ENCODE measurements around the gene PPP2R2C.

The PPP2R2C gene

DNA sequence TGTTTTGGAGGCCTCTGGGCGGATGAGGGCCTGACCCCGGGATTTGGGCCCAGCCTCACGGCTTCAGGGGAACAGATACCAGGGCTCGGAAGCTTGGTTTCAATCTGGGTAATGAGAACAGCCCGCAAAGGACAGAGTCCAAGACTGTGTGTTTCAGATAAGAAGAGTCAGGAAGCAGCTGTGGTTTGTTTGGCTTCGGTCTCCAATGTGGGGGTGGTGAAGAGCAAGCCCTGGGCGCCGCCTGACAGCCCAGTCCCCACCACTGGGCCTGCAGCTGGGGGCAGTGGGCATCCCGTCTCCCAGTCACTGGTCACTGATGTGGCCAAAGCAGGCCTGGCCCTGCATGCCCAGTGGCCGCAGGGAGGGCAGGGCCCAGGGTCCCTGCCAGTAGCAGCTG, 193.6 kb downstream of the PPP2R2C start:
- no peak for DNase-seq

DNA sequence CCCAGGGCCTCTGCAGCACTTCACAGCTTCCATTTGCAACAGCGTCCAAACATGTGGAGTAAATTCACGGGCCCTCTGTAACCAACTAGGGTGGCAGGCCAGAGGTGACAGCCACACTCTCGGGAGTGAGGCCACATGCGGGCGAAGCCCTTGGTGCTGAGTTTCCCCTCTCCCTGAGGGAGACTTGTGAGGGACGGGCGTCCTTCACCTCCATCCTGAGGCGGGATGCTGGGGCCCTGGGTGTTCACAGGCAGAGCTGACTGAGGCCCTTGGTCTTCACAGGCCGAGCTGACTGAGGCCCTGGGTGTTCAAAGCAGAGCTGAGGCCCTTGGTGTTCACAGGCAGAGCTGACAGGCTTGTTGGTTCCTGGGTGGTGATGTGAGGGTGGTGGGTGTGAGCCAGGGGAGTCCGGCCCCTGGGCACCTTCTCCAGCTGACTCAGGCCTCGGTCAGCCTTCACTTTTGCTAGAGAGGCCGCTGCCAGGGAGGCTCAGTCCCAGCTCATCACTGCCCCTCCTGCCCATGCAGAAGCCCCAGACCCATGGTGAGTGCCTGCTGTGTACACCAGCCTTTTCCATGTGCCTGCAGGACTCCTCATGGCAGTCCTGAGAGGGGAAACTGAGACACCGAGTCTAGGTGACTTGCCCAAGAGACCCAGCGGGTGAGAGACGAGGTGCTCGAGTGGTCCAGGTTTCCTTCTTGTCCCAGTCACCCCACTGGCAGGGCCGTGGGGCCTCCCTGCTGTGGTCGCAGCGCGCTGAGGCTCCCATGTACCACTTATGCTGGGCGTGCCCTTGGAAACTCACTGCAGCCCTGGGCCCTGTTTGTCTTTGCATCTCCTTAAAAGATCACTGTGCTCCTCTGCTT, 194.2 kb downstream of the PPP2R2C start:
- DNase-seq, result no peak

DNA sequence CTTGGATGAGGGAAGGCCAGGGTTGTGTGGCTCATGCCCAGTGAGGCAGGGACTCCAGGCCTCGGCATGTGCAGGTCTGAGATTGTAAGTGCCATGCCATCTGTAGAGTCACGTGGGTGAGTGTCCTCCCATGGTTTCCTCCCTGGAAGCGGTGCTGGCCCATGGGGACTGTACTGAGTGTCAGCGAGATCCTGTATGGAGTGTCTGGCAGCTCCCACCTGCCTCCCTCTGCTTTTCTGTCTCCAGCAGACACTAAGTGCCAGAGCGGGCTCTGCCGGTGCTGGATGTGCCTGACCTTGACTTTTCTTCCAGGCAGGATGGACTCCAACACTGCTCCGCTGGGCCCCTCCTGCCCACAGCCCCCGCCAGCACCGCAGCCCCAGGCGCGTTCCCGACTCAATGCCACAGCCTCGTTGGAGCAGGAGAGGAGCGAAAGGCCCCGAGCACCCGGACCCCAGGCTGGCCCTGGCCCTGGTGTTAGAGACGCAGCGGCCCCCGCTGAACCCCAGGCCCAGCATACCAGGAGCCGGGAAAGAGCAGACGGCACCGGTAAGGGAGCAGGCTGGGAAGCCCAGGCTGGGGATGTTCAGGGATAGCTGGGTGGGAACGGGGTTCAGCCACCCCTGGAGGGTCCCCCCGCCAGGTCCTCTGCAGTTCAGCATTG, 195.1 kb downstream of the PPP2R2C start:
- DNase-seq, result no peak

DNA sequence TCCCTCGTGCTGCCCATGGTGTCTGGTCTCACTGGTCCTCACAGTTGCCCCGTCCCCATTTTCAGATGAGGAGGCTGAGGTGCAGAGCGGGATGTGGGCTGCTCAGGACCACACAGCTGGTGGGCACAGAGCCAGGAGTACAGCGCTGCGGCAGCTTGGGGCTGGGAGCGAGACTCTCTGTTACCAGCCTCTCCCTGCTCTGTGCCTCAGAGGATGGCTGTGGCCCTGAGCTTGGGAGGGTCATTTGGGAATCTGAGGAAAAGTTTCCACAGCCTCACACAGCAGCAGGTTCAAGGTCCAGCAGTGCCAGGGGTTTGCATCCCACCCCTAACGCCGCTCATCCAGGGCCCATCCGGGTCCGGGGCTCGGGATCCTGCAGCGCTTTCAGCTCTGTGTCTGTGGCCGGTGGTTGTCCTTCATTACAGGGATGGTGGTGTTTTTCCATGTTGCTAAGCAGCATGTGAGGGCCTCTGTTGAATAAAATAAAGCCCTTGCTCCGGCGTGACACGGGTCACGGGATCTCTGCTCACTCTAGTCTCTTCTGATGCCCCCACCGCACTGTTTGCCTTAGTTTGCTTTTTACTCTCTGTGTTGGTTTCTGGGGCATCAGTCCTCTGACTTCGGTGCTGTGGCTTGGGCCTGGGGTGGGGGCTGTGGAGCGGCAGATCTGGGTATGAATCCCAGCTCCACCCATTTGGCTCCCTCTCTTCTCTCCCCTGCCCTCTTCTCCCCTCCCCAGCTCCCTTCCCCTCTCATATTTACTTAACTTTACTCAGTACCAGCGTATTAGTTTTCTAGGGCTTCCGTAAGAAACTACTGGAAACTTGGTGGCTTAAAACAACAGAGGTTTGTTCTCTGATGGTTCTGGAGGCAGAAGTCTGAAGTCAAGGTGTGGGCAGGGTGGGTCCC, 196.3 kb downstream of the PPP2R2C start:
- peak; percentile 53 for DNase-seq

DNA sequence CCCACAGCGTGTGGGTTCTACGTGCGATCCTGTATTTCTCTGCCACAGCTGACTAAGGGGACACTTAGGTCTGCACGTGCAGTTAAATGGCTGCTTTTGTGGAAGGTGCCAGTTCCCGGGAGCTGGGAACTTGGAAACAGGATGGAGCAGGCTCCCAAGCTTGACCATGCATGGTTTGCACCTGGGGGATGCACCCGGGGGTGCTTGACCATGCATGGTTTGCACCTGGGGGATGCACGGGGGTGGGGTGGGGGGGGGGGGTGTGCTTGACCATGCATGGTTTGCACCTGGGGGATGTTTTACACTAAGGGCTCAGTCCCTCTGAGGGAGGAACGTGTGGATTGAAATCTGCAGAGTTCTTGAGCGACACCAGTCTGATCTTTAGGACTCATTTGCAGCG, 197.1 kb downstream of the PPP2R2C start:
- DNase-seq, result no peak

DNA sequence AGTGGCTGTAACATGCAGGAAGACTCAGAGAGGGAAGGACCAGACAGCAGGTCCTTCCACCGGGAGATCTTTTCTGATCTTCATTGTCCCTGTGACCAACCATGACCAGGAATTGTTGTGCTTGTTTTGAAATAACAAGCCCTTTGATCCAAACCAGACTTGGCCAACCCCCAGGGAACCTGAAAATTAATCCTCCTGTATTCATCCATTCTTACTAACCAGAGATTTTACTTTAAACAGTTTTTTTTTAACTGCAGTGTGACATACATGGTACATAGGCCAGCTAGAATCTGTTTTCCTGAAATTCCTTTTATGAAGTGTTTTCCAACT, 198.8 kb downstream of the PPP2R2C start:
- no peak for DNase-seq

DNA sequence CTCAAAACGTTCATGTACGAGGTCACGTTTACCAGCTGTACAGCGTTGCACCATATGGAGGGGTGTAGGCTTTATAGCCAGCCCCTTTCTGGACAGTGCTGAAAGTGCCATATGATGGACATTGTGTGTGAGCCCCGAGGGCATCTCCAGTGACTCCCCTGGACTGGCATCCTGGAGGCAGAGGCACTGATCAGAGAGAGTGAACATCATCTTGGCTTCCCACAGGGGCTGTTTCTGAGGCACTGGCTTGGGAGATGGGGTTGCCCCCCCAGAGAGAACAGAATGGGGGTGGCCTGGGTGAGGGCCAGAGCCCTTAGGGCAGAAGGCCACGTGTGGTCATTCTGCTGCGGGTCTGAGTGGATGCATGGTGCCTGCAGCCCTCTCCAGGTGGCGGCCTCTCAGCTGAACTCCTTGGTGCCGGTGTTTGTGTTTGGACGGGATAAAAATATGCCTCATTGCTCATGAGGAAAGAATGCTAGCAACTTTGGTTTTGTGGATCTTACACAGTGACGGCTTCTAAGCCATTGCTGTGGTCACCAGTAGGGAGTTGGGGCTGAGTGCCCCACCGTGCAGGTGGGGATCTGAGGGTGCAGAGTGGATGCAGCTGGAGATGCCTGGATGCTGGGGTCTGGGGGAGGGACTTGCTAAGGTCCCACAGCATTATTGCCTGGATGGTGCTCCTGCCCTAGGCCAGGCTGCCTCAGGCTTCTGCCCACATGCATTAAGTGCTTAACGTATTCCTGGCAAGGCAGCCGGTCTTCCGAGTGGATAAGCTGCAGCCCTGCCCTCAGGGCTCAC, 199.4 kb downstream of the PPP2R2C start:
- no peak for DNase-seq

DNA sequence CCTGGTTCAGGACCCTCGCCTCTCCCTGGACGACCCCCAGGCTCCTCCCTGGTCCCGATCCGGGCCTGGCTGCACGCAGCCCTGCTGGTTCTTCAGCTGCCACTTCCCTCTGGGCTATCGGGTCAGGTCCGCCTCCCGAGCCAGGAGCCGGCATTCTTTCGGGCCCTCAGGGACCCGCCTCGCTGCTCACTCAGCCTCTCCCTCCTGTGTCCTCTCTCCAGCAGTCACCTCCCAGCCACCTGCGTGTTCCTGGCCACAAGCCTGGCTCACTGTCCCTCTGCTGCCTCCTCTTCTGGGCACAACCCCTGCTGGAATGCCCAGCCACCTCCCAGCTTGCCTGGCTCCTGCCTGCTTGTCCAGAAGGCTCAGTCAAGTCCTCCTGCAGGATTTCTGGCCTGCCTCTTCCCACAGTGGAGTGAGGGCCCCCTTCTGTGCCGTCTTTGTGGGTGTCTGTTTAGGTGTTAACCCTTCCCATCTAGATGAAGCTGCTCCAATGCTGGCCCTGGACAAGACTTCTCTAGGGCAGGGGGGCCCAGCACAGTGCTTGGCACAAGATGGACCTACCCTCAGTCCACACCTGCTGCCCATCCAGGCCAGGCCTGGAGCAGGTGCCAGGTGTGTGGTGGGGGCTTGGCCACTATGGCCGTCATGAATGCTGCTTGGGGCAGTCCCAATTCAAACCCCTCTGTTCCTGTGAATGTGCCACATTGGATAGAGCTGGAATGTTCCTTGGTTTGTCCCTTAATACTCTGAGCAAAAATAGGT, 200.5 kb downstream of the PPP2R2C start:
- DNase-seq, result no peak

DNA sequence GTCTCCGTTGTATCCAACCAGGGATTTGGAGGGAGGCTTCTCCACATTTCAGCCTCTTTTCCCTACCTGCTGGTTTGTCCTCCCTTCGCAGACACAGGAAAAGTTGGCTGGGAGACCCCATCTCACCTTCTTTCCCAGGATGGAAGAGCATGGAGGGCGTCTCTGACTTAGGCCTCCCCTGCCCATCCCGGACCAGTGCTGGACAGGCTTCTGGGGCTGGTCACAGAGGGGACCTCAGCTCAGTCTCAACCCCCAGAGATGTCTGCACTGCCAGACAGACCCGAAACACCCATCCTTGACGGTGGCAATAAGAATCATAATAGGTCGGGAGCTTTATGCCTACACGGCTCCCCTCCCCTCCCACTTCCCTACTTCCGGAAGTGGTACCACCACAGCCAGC, 201.2 kb downstream of the PPP2R2C start:
- no peak for DNase-seq

DNA sequence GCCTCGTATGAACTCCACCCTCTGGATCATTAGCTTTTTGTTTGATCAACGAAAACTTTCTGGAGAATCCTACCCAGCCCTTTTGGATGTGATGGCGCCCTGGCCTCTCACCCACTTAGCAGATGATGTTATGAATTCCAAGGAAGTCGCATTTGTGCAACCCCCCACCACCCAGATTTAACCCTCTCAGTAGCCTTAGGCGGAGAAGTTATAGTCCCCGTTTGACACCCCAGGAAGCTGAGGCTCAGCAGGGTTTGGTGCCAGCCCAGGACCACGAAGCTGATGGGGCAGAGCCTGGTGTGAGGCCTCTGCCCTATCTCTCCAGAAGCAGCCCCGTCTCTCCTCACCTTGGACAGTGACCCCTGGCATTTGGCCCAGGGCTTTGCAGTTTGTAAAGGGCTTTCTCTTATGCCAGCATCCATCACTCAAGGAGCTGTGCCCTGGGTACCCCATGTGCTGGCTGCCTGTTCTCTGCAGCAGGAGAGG, 201.7 kb downstream of the PPP2R2C start:
- no peak for DNase-seq
